Right lobe of liver (tissue), 4 donors: ENCODE data around the gene MOCS2.

Source experiments
- CTCF ChIP-seq, 4 donors: fragments of 200-600 bp in 3 of 4; fragments of 450-650 bp in 1 of 4; IDR thresholded peaks; one replicate each; pipeline versions ENCODE4 v1.5.1 to v1.8.0; 2016 to 2022; ENCODE audit warnings: antibody characterized with exemption in 4 of 4, mild to moderate bottlenecking in 2 of 4
- POLR2A ChIP-seq: fragments of 450-650 bp; IDR thresholded peaks from one replicate; pipeline ENCODE4 v1.6.1; 2017; ENCODE audit warnings: antibody characterized with exemption, mild to moderate bottlenecking
- donor health status: DM: no; HTN: no; CAD: no.
- donor health status: DM: no; HTN: no; CAD: no.
- donor health status: DM: no; HTN: yes; CAD: no.

- no peak for TF ChIP-seq POLR2A
- no peak for TF ChIP-seq CTCF (IDR thresholded peaks at IDR 0.05)
Observed at GRCh38 chr5:53084546-53085255, 24.9 kb downstream of the MOCS2 start.
